Measurements from ENCODE around the gene FPR2. TPM values are rescaled to one million over a fixed set of nuclear protein-coding genes. Genes with fewer than 3 reads are reported as not detected.

FPR2 gene
- total and polyA plus RNA-seq, 10 of the 15 experiments (the other 5 are each of a cell fraction or from before 2014, with no cell fraction given): not detected

GRCh38 chr19:51802775-51803174, 41.8 kb downstream of the FPR2 start:
- H3K4me2 ChIP-seq (ENCODE audit: control insufficient read depth, insufficient read depth): no peak overlapping the region
- no peaks in the 10 kb centered on the region; the same call in 1 of the 3 replicates for H3K9me3 ChIP-seq (replicated peaks; ENCODE audit: control insufficient read depth, insufficient read depth, low read length)
- no peaks in the 10 kb centered on the region for H3K36me3 ChIP-seq (ENCODE audit: control insufficient read depth in 2 of 2, insufficient read depth in 2 of 2, low read length in 1 of 2)
- SMC1A ChIA-PET (ENCODE audit: uncharacterized antibody, unreplicated experiment): no interaction called here
- FAIRE-seq: no peak
- no peak for ATAC-seq
- H3K9ac ChIP-seq (ENCODE audit: control insufficient read depth, insufficient read depth, low read length): no peak overlapping the region
- H3K27ac ChIP-seq (ENCODE audit: control insufficient read depth, insufficient read depth): no peak overlapping the region
- WGBS (ENCODE audit: insufficient coverage, insufficient replicate concordance, low lambda C conversion rate, missing lambda C conversion rate): 21% methylated on average over 2 of the region's 2 CpGs
- RAD21 ChIA-PET (ENCODE audit: unreplicated experiment): no interaction called here
- no peaks in the 10 kb centered on the region for H3K27me3 ChIP-seq (replicated peaks in 1 of 2; ENCODE audit: control insufficient read depth in 2 of 2, insufficient read depth in 2 of 2, low read length in 1 of 2)
- no peak overlapping the region for H2AFZ ChIP-seq (ENCODE audit: control insufficient read depth, low read depth, low read length)
- DNase-seq (ENCODE audit: low read depth, low spot score): no peak
- TF ChIP-seq SMAD1 (IDR thresholded peaks at IDR 0.05; ENCODE audit: low read depth, partially characterized antibody): no peak
- no peak for TF ChIP-seq CBX5 (IDR thresholded peaks at IDR 0.05; ENCODE audit: low read depth)
- TF ChIP-seq RB1 (IDR thresholded peaks at IDR 0.05; ENCODE audit: borderline replicate concordance): no peak
- TF ChIP-seq STAT3 (IDR thresholded peaks at IDR 0.05; ENCODE audit: low read depth, low read length): no peak
- no peak for TF ChIP-seq EGR1 (IDR thresholded peaks at IDR 0.05; ENCODE audit: borderline replicate concordance in 1 of 2, low read depth in 2 of 2, low read length in 2 of 2)
- TF ChIP-seq CHD4 (IDR thresholded peaks at IDR 0.05): no peak
- no peak for TF ChIP-seq STAT1 (conservative IDR thresholded peaks at IDR 0.05)
- TF ChIP-seq HCFC1 (IDR thresholded peaks at IDR 0.05; ENCODE audit: low read length): no peak
- TF ChIP-seq CHD1 (IDR thresholded peaks at IDR 0.05; ENCODE audit: low read depth, low read length): no peak
- POLR2A ChIA-PET: no interaction called here
- CTCF ChIA-PET: no interaction called here
- no peaks in the 10 kb centered on the region for H4K20me1 ChIP-seq (ENCODE audit: control insufficient read depth, insufficient read depth)
- in situ Hi-C loops (cut with MboI): no loop called here
- no peak overlapping the region for H3K4me3 ChIP-seq
- no peaks in the 10 kb centered on the region for H3K4me1 ChIP-seq (ENCODE audit: control insufficient read depth, insufficient read depth, low read length)
- intact Hi-C loops (cut with micrococcal nuclease; ENCODE audit: unreplicated experiment): no loop called here
- no TSS peak for BruUV-seq (replicated peaks)
- H3K79me2 ChIP-seq (ENCODE audit: control insufficient read depth, insufficient read depth, low read length): no peaks in the 10 kb centered on the region

- Histone ChIP-seq H3K9ac (ENCODE audit: control insufficient read depth, insufficient read depth, low read length) (no peak overlapping the region), H3K9me3 (replicated peaks; ENCODE audit: control insufficient read depth, insufficient read depth, low read length) (no peaks in the 10 kb centered on the region; the same call in 1 of the 3 replicates), H3K27ac (ENCODE audit: control insufficient read depth, insufficient read depth) (no peak overlapping the region), H2AFZ (ENCODE audit: control insufficient read depth, low read depth, low read length) (no peak overlapping the region), H3K79me2 (ENCODE audit: control insufficient read depth, insufficient read depth, low read length) (no peaks in the 10 kb centered on the region), H3K27me3 (replicated peaks in 1 of 2; ENCODE audit: control insufficient read depth in 2 of 2, insufficient read depth in 2 of 2, low read length in 1 of 2) (no peaks in the 10 kb centered on the region), H3K36me3 (ENCODE audit: control insufficient read depth in 2 of 2, insufficient read depth in 2 of 2, low read length in 1 of 2) (no peaks in the 10 kb centered on the region), H3K4me3 (no peak overlapping the region), H4K20me1 (ENCODE audit: control insufficient read depth, insufficient read depth) (no peaks in the 10 kb centered on the region), H3K4me1 (ENCODE audit: control insufficient read depth, insufficient read depth, low read length) (no peaks in the 10 kb centered on the region), H3K4me2 (ENCODE audit: control insufficient read depth, insufficient read depth) (no peak overlapping the region)
- no TSS peak for BruUV-seq (replicated peaks)
- ATAC-seq: no peak
- 30% methylated on average over 4 of the region's 4 CpGs for WGBS (ENCODE audit: insufficient coverage, insufficient replicate concordance, low lambda C conversion rate, missing lambda C conversion rate)
- POLR2A ChIA-PET: no interaction called here
- no peak for FAIRE-seq
- no peak for DNase-seq (ENCODE audit: low read depth, low spot score)
- CTCF ChIA-PET: no interaction called here
- SMC1A ChIA-PET (ENCODE audit: uncharacterized antibody, unreplicated experiment): no interaction called here
- TF ChIP-seq MEF2A (IDR thresholded peaks at IDR 0.05; ENCODE audit: insufficient read depth, low read depth, low read length) (no peak), RB1 (IDR thresholded peaks at IDR 0.05; ENCODE audit: borderline replicate concordance) (no peak), CBX5 (IDR thresholded peaks at IDR 0.05; ENCODE audit: low read depth) (no peak), PRDM15 (CRISPR knock-in tag; IDR thresholded peaks at IDR 0.05) (no peak), IKZF1 (conservative IDR thresholded peaks at IDR 0.05) (no peak), NFXL1 (IDR thresholded peaks at IDR 0.05; ENCODE audit: borderline replicate concordance) (no peak), CBFB (IDR thresholded peaks at IDR 0.05; ENCODE audit: low read depth) (no peak), PAX5 (IDR thresholded peaks at IDR 0.05; ENCODE audit: borderline replicate concordance, low read depth, low read length) (no peak), MTA3 (IDR thresholded peaks at IDR 0.05; ENCODE audit: borderline replicate concordance, low read length) (no peak), ZNF217 (IDR thresholded peaks at IDR 0.05) (no peak)
- RAD21 ChIA-PET (ENCODE audit: unreplicated experiment): no interaction called here
- intact Hi-C loops (cut with micrococcal nuclease; ENCODE audit: unreplicated experiment) (no loop called here), in situ Hi-C loops (cut with MboI) (no loop called here)
Measured at GRCh38 chr19:51803519-51803918, 42.5 kb downstream of the FPR2 start.

Measured in GM12878 (cell line).